AG09319 (cell line): ENCODE measurements around the gene VWA5A.
"Not testable (repeated sequence)": the region's sequence is repeated elsewhere in the genome, so short reads cannot be mapped to it uniquely, and the experiment has no call there.

Experiments
- DNase-seq: peaks from one replicate; pipeline ENCODE4 v3.0.0-alpha.2; 2010; ENCODE audit warnings: low read depth; ENCODE audit errors: extremely low read depth
- CTCF ChIP-seq: IDR thresholded peaks from 2 replicates; pipeline ENCODE4 v1.5.1; 2011; ENCODE audit warnings: low read depth, mild to moderate bottlenecking, inconsistent platforms, low read length, moderate library complexity

The VWA5A gene

DNA sequence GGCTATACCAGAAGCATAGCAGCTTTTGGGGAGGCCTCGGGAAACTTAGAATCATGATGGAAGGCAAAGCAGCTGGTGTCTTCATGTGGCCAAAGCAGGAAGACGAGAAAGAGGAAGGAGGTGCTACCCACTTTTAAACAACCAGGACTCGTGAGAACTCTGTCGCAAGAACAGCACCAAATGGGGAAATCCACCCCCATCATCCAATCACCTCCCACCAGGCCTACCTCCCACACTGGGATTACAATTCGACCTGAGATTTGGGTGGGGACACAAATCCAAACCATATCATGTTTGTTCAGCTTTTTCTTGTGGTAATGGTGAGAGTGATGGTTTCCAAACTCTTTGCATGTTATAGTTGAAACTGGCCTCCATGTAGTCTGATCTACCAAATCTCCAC lies 35.4 kb downstream of the VWA5A start:
- no peak for TF ChIP-seq CTCF
- DNase-seq: no peak

DNA sequence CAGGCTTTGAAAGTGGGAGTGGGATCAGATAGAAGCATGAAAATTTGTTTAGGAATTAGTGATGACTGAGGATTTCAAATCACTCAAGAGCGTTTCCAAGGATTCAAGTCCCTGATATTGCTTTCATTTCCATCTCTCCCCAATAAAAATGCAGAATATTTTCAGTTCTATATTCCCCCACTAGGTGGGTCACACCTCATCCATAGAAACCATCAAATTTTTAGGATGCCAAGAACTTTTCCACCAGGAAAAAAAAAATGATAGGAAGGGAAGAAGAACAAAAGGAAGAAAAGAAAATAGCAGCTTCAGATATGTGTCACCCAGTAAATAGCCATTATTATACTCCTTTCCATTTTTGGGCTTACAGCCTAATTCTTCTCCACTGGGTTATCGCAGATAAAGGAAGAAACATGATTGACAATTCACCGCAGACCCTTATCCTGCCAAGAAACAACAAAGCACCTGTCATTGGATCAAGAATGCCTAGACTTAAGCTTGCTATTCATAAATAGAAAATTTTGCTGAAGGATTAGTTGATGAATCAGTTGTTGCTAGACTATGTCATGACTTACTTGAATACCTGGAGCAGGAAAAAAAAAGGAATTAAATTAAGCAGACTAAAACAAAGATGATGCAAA lies 37.6 kb downstream of the VWA5A start:
- no peak for TF ChIP-seq CTCF
- no peak for DNase-seq

- no peak for DNase-seq
- no peak for TF ChIP-seq CTCF
Observed at GRCh38 chr11:124153821-124154220, 38.6 kb downstream of the VWA5A start.

DNA sequence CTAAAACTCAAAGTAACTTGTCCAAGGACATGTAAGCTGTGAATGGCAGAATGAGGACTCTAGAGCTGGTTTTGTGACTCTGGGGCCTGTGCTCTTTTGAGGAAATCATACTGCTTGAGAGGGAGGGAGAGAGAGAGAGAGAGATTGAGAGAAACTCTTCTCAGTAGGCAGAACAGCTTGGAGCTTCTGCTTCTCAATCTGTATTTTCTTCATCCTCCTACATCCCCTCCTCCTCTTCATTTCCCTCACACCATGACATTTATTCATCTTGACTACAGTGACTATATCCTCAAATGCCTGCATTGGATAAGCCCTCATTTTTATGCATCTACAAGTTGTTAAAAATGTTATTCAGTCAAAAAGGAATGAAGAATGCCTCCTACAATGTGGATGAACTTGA lies 44.2 kb downstream of the VWA5A start:
- TF ChIP-seq CTCF: no peak
- DNase-seq: no peak

DNA sequence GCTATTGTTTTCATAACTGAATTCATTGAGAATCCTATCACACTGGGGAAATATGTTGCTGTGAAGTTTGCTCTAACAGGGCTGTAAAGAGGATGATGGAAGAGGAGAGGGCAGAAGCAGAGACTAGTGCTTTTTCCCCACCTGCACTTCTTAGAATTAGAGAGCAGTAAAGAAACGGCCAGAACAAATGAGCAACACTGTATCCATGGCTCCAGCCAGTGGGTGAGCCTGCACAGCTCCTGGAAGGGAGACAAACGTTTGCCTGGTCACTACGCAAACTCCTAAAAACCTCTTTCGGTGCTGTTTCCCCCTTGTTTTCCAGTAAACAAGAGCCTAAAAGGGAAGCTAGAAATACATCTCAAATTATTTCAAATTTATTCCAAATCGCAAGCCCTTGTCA lies 45.7 kb downstream of the VWA5A start:
- DNase-seq: no peak
- no peak for TF ChIP-seq CTCF

GRCh38 chr11:124167826-124168231 lies 52.6 kb downstream of the VWA5A start:
- TF ChIP-seq CTCF: no peak
- no peak for DNase-seq

DNA sequence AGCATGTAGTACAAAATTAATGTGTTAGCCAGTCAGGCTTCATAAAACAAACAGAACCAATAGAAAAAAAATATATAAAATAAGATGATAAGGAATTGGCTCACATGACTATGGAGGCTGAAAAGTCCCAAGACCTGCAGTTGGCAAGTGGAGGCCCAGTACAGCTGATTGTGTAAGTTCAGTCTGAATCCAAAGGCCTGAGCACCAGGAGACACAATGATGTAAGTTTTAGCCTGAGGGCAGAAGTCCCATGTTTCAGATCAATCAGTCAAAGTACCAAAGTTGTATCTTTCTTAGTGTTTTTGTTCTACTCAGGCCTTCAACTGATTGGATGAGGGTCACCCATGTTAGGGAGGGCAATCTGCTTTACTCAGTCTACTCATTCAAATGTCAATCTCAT lies 53.5 kb downstream of the VWA5A start:
- no peak for TF ChIP-seq CTCF
- DNase-seq: no peak

GRCh38 chr11:124170315-124170714 lies 55.1 kb downstream of the VWA5A start:
- DNase-seq: not testable (repeated sequence)
